H1 (cell line): ENCODE results near the gene DGKD. TPM values are rescaled to one million over a fixed set of nuclear protein-coding genes. Genes with fewer than 3 reads are reported as not detected.

Experiments
- CTCF ChIA-PET: fragments of 300-600 bp; sonication (Branson Sonifier 250); formaldehyde crosslinking; loops from one replicate; lab custom pipeline; 2021; ENCODE audit not compliant: partially characterized antibody; lab: Charles Lee
- POLR2A ChIA-PET: fragments of 300-600 bp; sonication (Branson Sonifier 250); formaldehyde crosslinking; loops from one replicate; lab custom pipeline; 2021; ENCODE audit warnings: inconsistent platforms; ENCODE audit not compliant: partially characterized antibody; lab: Charles Lee
- DNase-seq, 2 experiments: peaks; one replicate each; pipeline versions ENCODE4 v3.0.0 to v3.0.0-alpha.2; 2010 to 2022; ENCODE audit warnings: low spot score in 2 of 2, low read depth in 1 of 2, mixed read lengths in 1 of 2
- FAIRE-seq: peaks from 2 replicates; lab custom pipeline; 2011; peaks lifted over from hg19 to GRCh38; lab: Jason Lieb, UNC
- H2AFZ ChIP-seq: 2 replicates; pipeline ENCODE4 v1.8.1; 2012; ENCODE audit warnings: low read length, inconsistent platforms
- H2AK5ac ChIP-seq: 2 replicates; pipeline ENCODE4 v1.6.1; 2013; ENCODE audit warnings: low read depth, low read length
- H2BK120ac ChIP-seq: replicated peaks from 2 replicates; pipeline ENCODE3; 2013; ENCODE audit warnings: low read depth, low read length, inconsistent platforms
- H2BK12ac ChIP-seq: 2 replicates; pipeline ENCODE4 v1.6.1; 2013; ENCODE audit warnings: low read depth, low read length
- H2BK15ac ChIP-seq: 2 replicates; pipeline ENCODE4 v1.6.1; 2013; ENCODE audit warnings: low read length
- H2BK20ac ChIP-seq: 2 replicates; pipeline ENCODE4 v1.6.1; 2013; ENCODE audit warnings: low read length
- H2BK5ac ChIP-seq: 2 replicates; pipeline ENCODE4 v1.6.1; 2013; ENCODE audit warnings: low read depth, low read length
- H3K14ac ChIP-seq: 2 replicates; pipeline ENCODE4 v1.6.1; 2013; ENCODE audit warnings: inconsistent platforms; ENCODE audit not compliant: insufficient read length
- H3K18ac ChIP-seq: 2 replicates; pipeline ENCODE4 v1.6.1; 2013; ENCODE audit warnings: low read length; ENCODE audit errors: extremely low read depth
- H3K23ac ChIP-seq: 2 replicates; pipeline ENCODE4 v1.6.1; 2013; ENCODE audit warnings: inconsistent platforms; ENCODE audit not compliant: insufficient read length
- H3K23me2 ChIP-seq: 2 replicates; pipeline ENCODE4 v1.6.1; 2013; ENCODE audit warnings: low read depth, low read length
- H3K27ac ChIP-seq: 2 replicates; pipeline ENCODE4 v1.6.1; 2011; ENCODE audit warnings: low read depth, low read length, inconsistent platforms
- H3K27me3 ChIP-seq, 4 experiments: replicated peaks in 1 of 4; 1 replicate in 1 of 4; 2 replicates in 3 of 4; pipeline versions ENCODE4 v1.6.1 to v1.8.1; 2011 to 2013; ENCODE audit warnings: low read length in 3 of 4, mild to moderate bottlenecking in 3 of 4, inconsistent platforms in 2 of 4, mixed read lengths in 2 of 4, moderate library complexity in 1 of 4; ENCODE audit not compliant: control insufficient read depth in 3 of 4, insufficient read depth in 3 of 4; ENCODE audit errors: extremely low read depth in 1 of 4
- H3K36me3 ChIP-seq, 4 experiments: 2 replicates each; pipeline versions ENCODE4 v1.6.1 to v1.8.1; 2011 to 2013; ENCODE audit warnings: mild to moderate bottlenecking in 4 of 4, low read length in 3 of 4, moderate library complexity in 2 of 4, control low read depth in 1 of 4, inconsistent platforms in 1 of 4; ENCODE audit not compliant: insufficient read depth in 4 of 4, control insufficient read depth in 2 of 4
- H3K4ac ChIP-seq: replicated peaks from 2 replicates; pipeline ENCODE3; 2013; ENCODE audit warnings: low read length, low read depth, mixed read lengths, inconsistent platforms; ENCODE audit not compliant: insufficient read length
- H3K4me1 ChIP-seq, 4 experiments: replicated peaks in 1 of 4; 1 replicate in 1 of 4; 2 replicates in 3 of 4; pipeline versions ENCODE4 v1.6.1 to v1.8.1; 2011 to 2013; ENCODE audit warnings: low read length in 3 of 4, inconsistent platforms in 2 of 4, mixed read lengths in 1 of 4; ENCODE audit not compliant: insufficient read depth in 4 of 4, control insufficient read depth in 3 of 4
- H3K4me2 ChIP-seq, 2 experiments: 2 replicates each; pipeline versions ENCODE4 v1.6.1 to v1.8.1; 2011 to 2013; ENCODE audit warnings: low read depth in 2 of 2, low read length in 2 of 2, control low read depth in 1 of 2, inconsistent platforms in 1 of 2, mild to moderate bottlenecking in 1 of 2; ENCODE audit not compliant: insufficient read depth in 1 of 2
- H3K4me3 ChIP-seq, 4 experiments: fragments of 200-600, 300-600 bp in 1 of 4; sonication (generic), shearing (Covaris generic), sonication (Bioruptor Twin) in 1 of 4; 2 replicates each; pipeline versions ENCODE4 v1.5.1 to v1.8.1; 2011 to 2016; ENCODE audit warnings: low read length in 4 of 4, low read depth in 3 of 4, control low read depth in 2 of 4, inconsistent platforms in 2 of 4, mild to moderate bottlenecking in 2 of 4, mixed read lengths in 1 of 4, moderate library complexity in 1 of 4; ENCODE audit not compliant: insufficient read depth in 2 of 4; ENCODE audit errors: extremely low read depth in 1 of 4
- H3K56ac ChIP-seq: replicated peaks from 2 replicates; pipeline ENCODE3; 2013; ENCODE audit warnings: low read depth, mild to moderate bottlenecking, mixed read lengths, low read length, inconsistent platforms; ENCODE audit not compliant: insufficient read length
- H3K79me1 ChIP-seq: 2 replicates; pipeline ENCODE4 v1.6.1; 2013; ENCODE audit warnings: low read depth, low read length, control low read depth
- H3K79me2 ChIP-seq, 2 experiments: 2 replicates each; pipeline versions ENCODE4 v1.6.1 to v1.8.1; 2012 to 2013; ENCODE audit warnings: low read length in 2 of 2, mild to moderate bottlenecking in 2 of 2, inconsistent platforms in 1 of 2; ENCODE audit not compliant: insufficient read depth in 2 of 2, control insufficient read depth in 1 of 2
- H3K9ac ChIP-seq, 4 experiments: replicated peaks in 1 of 4; 1 replicate in 1 of 4; 2 replicates in 3 of 4; pipeline versions ENCODE4 v1.6.1 to v1.8.1; 2011 to 2013; ENCODE audit warnings: low read depth in 3 of 4, low read length in 3 of 4, control low read depth in 2 of 4, mild to moderate bottlenecking in 2 of 4, moderate library complexity in 2 of 4, inconsistent platforms in 1 of 4; ENCODE audit errors: extremely low read depth in 1 of 4
- H3K9me3 ChIP-seq, 2 experiments: 2 replicates each; pipeline versions ENCODE4 v1.6.1 to v1.8.1; 2012 to 2013; ENCODE audit warnings: mild to moderate bottlenecking in 2 of 2, moderate library complexity in 2 of 2, control low read depth in 1 of 2, inconsistent platforms in 1 of 2, low read depth in 1 of 2, low read length in 1 of 2, mixed read lengths in 1 of 2; ENCODE audit not compliant: insufficient read depth in 2 of 2
- H4K20me1 ChIP-seq, 2 experiments: replicated peaks in 1 of 2; 2 replicates each; pipeline versions ENCODE3 to v1.8.1; 2011 to 2013; ENCODE audit warnings: inconsistent platforms in 2 of 2, low read length in 2 of 2, mild to moderate bottlenecking in 1 of 2; ENCODE audit not compliant: insufficient read depth in 2 of 2, control insufficient read depth in 1 of 2
- H4K5ac ChIP-seq: 2 replicates; pipeline ENCODE4 v1.6.1; 2013; ENCODE audit warnings: low read length, low read depth, mixed read lengths, inconsistent platforms; ENCODE audit not compliant: insufficient read length
- H4K8ac ChIP-seq: 2 replicates; pipeline ENCODE4 v1.8.0; 2013; ENCODE audit warnings: mild to moderate bottlenecking, moderate library complexity, low read length, inconsistent platforms; ENCODE audit not compliant: insufficient read depth; ENCODE audit errors: extremely low read depth
- H4K91ac ChIP-seq: replicated peaks from 2 replicates; pipeline ENCODE3; 2013; ENCODE audit warnings: low read length, mixed read lengths, inconsistent platforms; ENCODE audit not compliant: insufficient read length
- CTCF ChIP-seq, 3 experiments: IDR thresholded peaks; 1 replicate in 2 of 3; 2 replicates in 1 of 3; pipeline versions ENCODE4 v1.5.1 to v1.6.1; 2011; ENCODE audit warnings: low read length in 3 of 3, mild to moderate bottlenecking in 3 of 3, inconsistent platforms in 2 of 3, low read depth in 1 of 3, moderate library complexity in 1 of 3; ENCODE audit not compliant: insufficient read depth in 1 of 3; ENCODE audit errors: control extremely low read depth in 1 of 3
- JUN ChIP-seq: IDR thresholded peaks from 2 replicates; pipeline ENCODE4 v1.6.1; 2011; ENCODE audit warnings: low read depth, mild to moderate bottlenecking, improper control_type of control experiment, low read length
- MAFK ChIP-seq: IDR thresholded peaks from 2 replicates; pipeline ENCODE4 v1.6.1; 2012; ENCODE audit warnings: low read depth, mild to moderate bottlenecking, improper control_type of control experiment, low read length
- RBBP5 ChIP-seq: IDR thresholded peaks from 2 replicates; pipeline ENCODE4 v1.7.1; 2012; ENCODE audit warnings: low read depth, mild to moderate bottlenecking, inconsistent platforms, low read length, moderate library complexity, borderline replicate concordance
- RXRA ChIP-seq: IDR thresholded peaks from 2 replicates; pipeline ENCODE4 v1.6.1; 2011; ENCODE audit warnings: low read depth, mild to moderate bottlenecking, low read length, moderate library complexity; ENCODE audit not compliant: insufficient read depth
- SAP30 ChIP-seq: fragments of 300-600 bp; sonication (generic); IDR thresholded peaks from 2 replicates; pipeline ENCODE4 v1.7.1; 2012; ENCODE audit warnings: low read length, moderate library complexity, mild to moderate bottlenecking, inconsistent platforms; ENCODE audit not compliant: insufficient read depth, insufficient replicate concordance
- USF2 ChIP-seq: IDR thresholded peaks from 2 replicates; pipeline ENCODE4 v1.6.1; 2011; ENCODE audit warnings: low read length, improper control_type of control experiment
- WGBS, 2 experiments: shearing (Covaris generic) in 1 of 2; methylation state at CpG; one replicate each; pipeline versions ENCODE4 v1.1.6 to v1.1.7; 2013 to 2015; ENCODE audit warnings: low lambda C conversion rate in 2 of 2, mixed read lengths in 2 of 2, inconsistent platforms in 1 of 2, low coverage in 1 of 2, missing lambda C conversion rate in 1 of 2; ENCODE audit not compliant: insufficient replicate concordance in 2 of 2, insufficient coverage in 1 of 2, insufficient read length in 1 of 2; ENCODE audit errors: extremely low coverage in 1 of 2, missing lambda C conversion rate in 1 of 2; 5-methylcytosine and 5-hydroxymethylcytosine counted together
- polyA plus RNA-seq, 7 experiments: library from polyadenylated mRNA; depleted of rRNA in 3 of 7; stranded (reverse) in 5 of 7; unstranded in 2 of 7; fragments of >200 nt in 5 of 7; fragments of 200-250 nt in 2 of 7; gene quantifications; 1 replicate in 5 of 7; 2 replicates in 1 of 7; 4 replicates in 1 of 7; pipeline versions ENCODE4 v1.2.1 to v1.2.3, GENCODE V29; 2011 to 2013; ENCODE audit warnings: missing spikeins in 2 of 7, mixed read lengths in 2 of 7
- total RNA-seq: library from RNA; stranded (reverse); fragmentation: NEBNext Ultra II Directional; extraction: Animal tissue kit (Norgen Biotek cat#: 25700); gene quantifications from 2 replicates; pipeline ENCODE4 v1.2.1, GENCODE V29; 2021

Gene DGKD
- total and polyA plus RNA-seq, 2 of the 8 experiments (the other 6 are each of a cell fraction or from before 2014, with no cell fraction given), result 7.7 to 30.9 TPM

DNA sequence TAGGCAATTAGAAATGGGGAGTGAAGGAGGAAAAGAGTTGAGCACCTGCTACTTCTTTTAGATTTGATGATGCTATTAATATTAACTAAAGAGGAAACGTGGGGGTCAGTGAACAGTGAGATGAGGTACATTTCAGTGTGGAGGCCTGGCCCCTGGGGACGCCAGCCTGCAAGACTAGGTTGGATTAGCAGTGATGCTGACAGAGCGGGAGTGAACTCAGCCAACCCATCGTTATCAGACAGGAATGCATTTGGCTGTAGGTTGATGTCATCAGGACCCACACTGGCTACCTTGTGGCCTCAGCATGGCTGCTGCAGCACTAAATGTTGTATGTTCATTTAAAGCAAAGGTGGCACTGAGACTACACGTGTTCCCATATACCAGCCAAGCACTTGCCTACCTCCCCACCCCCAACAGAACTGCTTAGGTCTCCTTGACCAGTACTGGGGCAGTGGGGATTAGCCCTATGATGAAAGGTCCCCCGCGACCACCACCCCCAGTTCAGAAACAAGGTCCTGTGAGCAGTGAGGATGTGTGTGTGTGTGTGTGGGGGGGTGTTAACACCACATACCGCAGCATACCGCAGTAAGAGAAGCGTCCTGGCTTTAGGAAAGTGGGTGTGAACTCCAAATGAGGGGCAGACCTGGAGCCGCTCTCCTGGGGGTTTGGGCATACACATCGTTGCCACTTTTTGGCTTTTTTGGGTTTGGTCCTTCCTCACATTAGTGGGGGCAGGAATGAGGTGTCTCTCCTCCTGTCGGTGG, 26.0 kb downstream of the DGKD start:
- Histone ChIP-seq H4K91ac (no peak overlapping the region), H3K79me1 (peaks cover 9% of the 10 kb centered on the region), H4K5ac (no peak overlapping the region), H2AK5ac (no peak overlapping the region; the same call in 1 of the 2 replicates), H3K79me2 (peaks cover 0 to 8% of the 10 kb centered on the region in 2 experiments; a peak in 2 of 4 replicates), H3K9me3 (no peaks in the 10 kb centered on the region), H4K8ac (no peak overlapping the region), H3K4me2 (no peak overlapping the region), H3K9ac (no peak overlapping the region), H2BK5ac (no peak overlapping the region), H4K20me1 (peaks cover 5 to 9% of the 10 kb centered on the region in 2 experiments), H3K18ac (no peak overlapping the region), H3K4ac (no peak overlapping the region), H3K14ac (no peak overlapping the region), H3K23me2 (0 out of 2 replicates have a peak, but pooled peaks cover 3% of the 10 kb centered on the region), H2BK120ac (no peak overlapping the region), H3K23ac (no peak overlapping the region), H2BK15ac (no peak overlapping the region), H3K4me1 (peaks cover 2 to 6% (median 5%) of the 10 kb centered on the region in 4 experiments; a peak in 5 of 7 replicates), H3K4me3 (no peak overlapping the region), H3K27me3 (no peaks in the 10 kb centered on the region), H2BK20ac (no peak overlapping the region), H3K27ac (no peak overlapping the region), H2BK12ac (no peak overlapping the region), H2AFZ (no peak overlapping the region), H3K56ac (no peak overlapping the region), H3K36me3 (no peaks in the 10 kb centered on the region)
- FAIRE-seq (no peak), DNase-seq (no peak)
- ChIA-PET POLR2A (interaction anchor here (0.6 kb wide), 1 partner anchor 23 kb away, joined by 5 read pairs; no protein-coding TSS in a partner anchor), CTCF (interaction anchor here (0.9 kb wide), 1 partner anchor 44 kb away, joined by 3 read pairs; no protein-coding TSS in a partner anchor)
- 91% methylated on average over 11 of the region's 13 CpGs; no CpG with 5 or more reads in 1 of the 2 experiments for WGBS, 2 experiments
- TF ChIP-seq RBBP5 (no peak), USF2 (no peak), CTCF (IDR thresholded peaks at IDR 0.05; ENCODE audit: control extremely low read depth in 1 of 3, insufficient read depth in 1 of 3, low read depth in 1 of 3, low read length in 3 of 3) (no peak), SAP30 (no peak), MAFK (no peak), JUN (no peak), RXRA (no peak)
